ENCODE data around the gene GGTA1. TPM values are rescaled to one million over a fixed set of nuclear protein-coding genes. Genes with fewer than 3 reads are reported as not detected.
A peak's percentile ranks its signal among the peaks of the same experiment; 100 is the strongest.

GGTA1 gene
- total RNA-seq, 2 donors from 2014 or later, result 0.94 to 4.2 TPM

DNA sequence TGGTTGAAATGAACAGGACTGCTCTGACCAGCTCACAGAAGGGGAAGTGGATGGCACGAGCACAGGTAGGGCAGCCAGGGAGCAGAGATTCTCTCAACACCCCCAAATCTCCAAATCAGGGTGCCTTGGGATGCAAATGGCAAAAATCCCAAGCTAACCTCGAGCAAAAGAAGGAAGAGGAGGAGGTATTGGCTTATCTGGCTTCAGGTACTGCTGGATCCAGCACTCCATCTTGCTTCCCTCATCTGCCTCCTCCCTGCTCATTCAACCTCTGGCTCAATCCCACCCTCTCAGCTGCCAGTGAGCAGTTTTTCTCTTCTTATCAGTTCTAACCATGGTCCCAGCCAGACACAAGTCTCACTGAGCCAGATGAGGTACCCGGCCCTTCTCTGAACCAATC lies 41.6 kb upstream of the GGTA1 start:
- H3K9me3 ChIP-seq, result no peaks in the 10 kb centered on the region
- no peak for DNase-seq
- TF ChIP-seq, protein P1, sequence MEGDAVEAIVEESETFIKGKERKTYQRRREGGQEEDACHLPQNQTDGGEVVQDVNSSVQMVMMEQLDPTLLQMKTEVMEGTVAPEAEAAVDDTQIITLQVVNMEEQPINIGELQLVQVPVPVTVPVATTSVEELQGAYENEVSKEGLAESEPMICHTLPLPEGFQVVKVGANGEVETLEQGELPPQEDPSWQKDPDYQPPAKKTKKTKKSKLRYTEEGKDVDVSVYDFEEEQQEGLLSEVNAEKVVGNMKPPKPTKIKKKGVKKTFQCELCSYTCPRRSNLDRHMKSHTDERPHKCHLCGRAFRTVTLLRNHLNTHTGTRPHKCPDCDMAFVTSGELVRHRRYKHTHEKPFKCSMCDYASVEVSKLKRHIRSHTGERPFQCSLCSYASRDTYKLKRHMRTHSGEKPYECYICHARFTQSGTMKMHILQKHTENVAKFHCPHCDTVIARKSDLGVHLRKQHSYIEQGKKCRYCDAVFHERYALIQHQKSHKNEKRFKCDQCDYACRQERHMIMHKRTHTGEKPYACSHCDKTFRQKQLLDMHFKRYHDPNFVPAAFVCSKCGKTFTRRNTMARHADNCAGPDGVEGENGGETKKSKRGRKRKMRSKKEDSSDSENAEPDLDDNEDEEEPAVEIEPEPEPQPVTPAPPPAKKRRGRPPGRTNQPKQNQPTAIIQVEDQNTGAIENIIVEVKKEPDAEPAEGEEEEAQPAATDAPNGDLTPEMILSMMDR (IDR thresholded peaks at IDR 0.05), result no peak
- H3K27ac ChIP-seq, result no peak overlapping the region
- H3K9ac ChIP-seq (ENCODE audit: low read depth in 2 of 2, low read length in 2 of 2), result no peak overlapping the region
- H3K36me3 ChIP-seq, result no peaks in the 10 kb centered on the region
- no peaks in the 10 kb centered on the region for H3K4me1 ChIP-seq
- intact Hi-C loops (cut with DNase I), result loop anchor here (10.0 kb wide), 1 partner anchor 554 kb away; the partner anchor contains the start of gene TTLL11
- no peak overlapping the region for H3K4me3 ChIP-seq
- H3K27me3 ChIP-seq, result no peaks in the 10 kb centered on the region

DNA sequence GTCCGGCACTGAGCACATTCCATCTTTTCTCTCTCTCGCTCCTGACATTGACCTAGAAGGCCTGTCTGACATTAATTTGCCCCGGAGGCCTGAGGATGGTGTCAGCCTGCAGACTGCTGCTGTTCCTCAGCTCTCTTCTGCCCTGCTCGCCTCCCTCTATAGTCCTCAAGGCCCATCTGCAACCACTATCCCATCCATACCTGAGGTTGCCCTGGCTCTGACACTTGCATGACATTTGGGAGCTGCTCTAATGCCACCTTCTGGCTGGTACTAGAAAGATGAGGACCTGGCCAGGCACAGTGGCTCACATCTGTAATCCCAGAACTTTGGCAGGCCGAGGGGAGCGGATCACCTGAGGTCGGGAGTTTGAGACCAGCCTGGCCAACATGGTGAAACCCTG lies 38.6 kb upstream of the GGTA1 start:
- Histone ChIP-seq H3K36me3 (no peaks in the 10 kb centered on the region), H3K27me3 (no peaks in the 10 kb centered on the region), H3K4me1 (no peaks in the 10 kb centered on the region), H3K27ac (no peak overlapping the region), H3K9me3 (no peaks in the 10 kb centered on the region), H3K4me3 (no peak overlapping the region), H3K9ac (ENCODE audit: low read depth in 2 of 2, low read length in 2 of 2) (no peak overlapping the region)
- intact Hi-C loops (cut with DNase I), result no loop called here
- TF ChIP-seq, protein P1 (IDR thresholded peaks at IDR 0.05), result no peak
- no peak for DNase-seq

DNA sequence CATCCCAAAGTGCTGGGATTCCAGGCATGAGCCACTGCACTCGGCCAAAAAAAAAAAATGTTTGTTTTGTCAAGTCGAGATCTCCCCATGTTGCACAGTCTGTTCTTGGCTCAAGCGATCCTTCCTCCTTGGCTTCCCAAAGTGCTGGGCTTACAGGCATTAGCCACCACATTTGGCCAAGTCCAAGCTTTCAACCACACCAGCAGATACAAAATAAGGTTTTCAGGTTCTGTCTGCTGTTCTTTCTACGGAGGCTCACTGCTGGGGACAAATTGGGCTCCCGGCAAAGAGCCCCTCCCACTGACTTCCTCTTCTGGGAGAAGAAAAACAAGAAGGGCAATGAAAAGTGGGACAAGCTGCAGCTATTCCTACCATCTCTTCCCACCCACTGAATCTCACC lies 37.6 kb upstream of the GGTA1 start:
- no peak for DNase-seq
- TF ChIP-seq, protein P1 (IDR thresholded peaks at IDR 0.05), result no peak
- Histone ChIP-seq H3K4me3 (no peak overlapping the region), H3K9ac (ENCODE audit: low read depth in 2 of 2, low read length in 2 of 2) (no peak overlapping the region), H3K36me3 (no peaks in the 10 kb centered on the region), H3K4me1 (no peaks in the 10 kb centered on the region), H3K9me3 (no peaks in the 10 kb centered on the region), H3K27me3 (no peaks in the 10 kb centered on the region), H3K27ac (no peak overlapping the region)
- intact Hi-C loops (cut with DNase I), result no loop called here

DNA sequence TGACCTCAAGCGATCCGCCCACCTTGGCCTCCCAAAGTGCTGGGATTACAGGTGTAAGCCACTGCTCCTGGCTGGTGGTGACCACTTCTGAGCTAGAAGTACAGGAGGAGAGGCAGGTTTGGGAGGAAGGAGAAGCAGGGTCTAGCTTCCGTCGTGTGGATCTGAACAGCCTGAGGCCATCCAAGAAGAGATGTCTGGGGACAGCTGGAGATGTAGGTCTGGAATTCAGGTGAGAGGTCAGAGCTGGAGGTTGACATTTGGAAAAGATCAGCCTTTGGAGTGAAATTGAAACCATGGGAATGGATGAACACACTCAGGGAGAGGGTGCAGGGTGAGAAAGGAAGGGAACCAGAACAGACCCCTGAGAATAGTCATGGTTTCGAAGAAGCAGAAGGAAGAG lies 33.2 kb upstream of the GGTA1 start:
- DNase-seq, result no peak
- H3K9me3 ChIP-seq, result no peaks in the 10 kb centered on the region
- H3K9ac ChIP-seq (ENCODE audit: low read depth in 2 of 2, low read length in 2 of 2), result no peak overlapping the region
- TF ChIP-seq, protein P1 (IDR thresholded peaks at IDR 0.05), result no peak
- H3K4me3 ChIP-seq, result no peak overlapping the region
- no peaks in the 10 kb centered on the region for H3K36me3 ChIP-seq
- intact Hi-C loops (cut with DNase I), result no loop called here
- no peaks in the 10 kb centered on the region for H3K27me3 ChIP-seq
- H3K4me1 ChIP-seq, result no peaks in the 10 kb centered on the region
- H3K27ac ChIP-seq, result no peak overlapping the region

DNA sequence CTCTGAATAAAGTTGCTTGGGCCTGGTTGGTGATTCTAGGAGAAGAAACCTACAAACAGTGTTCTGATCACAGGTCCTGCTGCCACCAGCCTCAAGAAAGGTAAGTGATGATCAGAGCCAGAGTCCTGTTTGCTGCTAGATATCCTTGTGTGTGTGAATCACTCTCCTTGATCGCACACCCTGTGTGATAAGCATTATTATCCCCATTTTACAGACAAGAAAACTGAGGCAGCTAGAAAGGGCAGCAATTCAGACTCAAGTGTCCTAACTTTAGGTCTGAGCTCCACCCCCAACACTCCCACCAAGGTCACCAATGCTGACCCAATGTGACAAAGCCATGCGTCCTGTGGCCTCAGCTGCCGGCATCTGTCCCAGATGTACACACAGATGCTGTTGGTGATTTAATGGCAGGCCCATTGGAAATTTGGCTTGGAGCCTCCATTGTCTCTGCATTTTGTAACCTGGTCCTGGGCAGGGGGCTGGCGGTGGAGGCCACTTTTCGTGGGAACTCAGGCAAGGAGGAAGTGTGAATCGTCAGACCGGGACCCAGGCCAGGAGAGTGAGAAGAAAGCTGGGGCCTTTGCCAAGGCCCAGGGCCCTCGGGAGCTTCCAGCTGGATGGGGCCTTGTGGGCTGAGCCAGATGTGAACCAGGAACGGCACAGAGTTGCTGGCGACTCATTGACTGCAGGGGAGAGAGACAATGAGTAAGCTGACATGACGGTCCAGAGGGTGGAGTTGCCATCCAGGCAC lies 29.8 kb upstream of the GGTA1 start:
- Histone ChIP-seq H3K4me1 (no peaks in the 10 kb centered on the region), H3K36me3 (no peaks in the 10 kb centered on the region), H3K9me3 (no peaks in the 10 kb centered on the region), H3K4me3 (no peak overlapping the region), H3K27me3 (no peaks in the 10 kb centered on the region), H3K9ac (ENCODE audit: low read depth in 2 of 2, low read length in 2 of 2) (no peak overlapping the region), H3K27ac (no peak overlapping the region)
- TF ChIP-seq, protein P1 (IDR thresholded peaks at IDR 0.05), result no peak
- peak; percentile 71 for DNase-seq
- intact Hi-C loops (cut with DNase I), result no loop called here

Measured in colonic mucosa (tissue), 4 donors.